Neural cell (in vitro differentiated cells): ENCODE measurements around the gene MAPK9. TPM values are rescaled to one million over a fixed set of nuclear protein-coding genes. Genes with fewer than 3 reads are reported as not detected.

Experiments
- H2AFZ ChIP-seq: fragments of 200-600, 300-800 bp; sonication (generic), shearing (Covaris generic); 2 replicates; pipeline ENCODE4 v1.6.0; 2014; ENCODE audit warnings: low read depth, mild to moderate bottlenecking, antibody characterized with exemption, low read length, moderate library complexity
- H3F3A ChIP-seq: fragments of 200-600 bp; shearing (Covaris generic); 2 replicates; pipeline ENCODE4 v1.6.1; 2016; ENCODE audit warnings: mild to moderate bottlenecking, moderate library complexity, mixed read lengths, antibody characterized with exemption, low read length; ENCODE audit not compliant: insufficient read depth, poor library complexity, severe bottlenecking
- H3K27ac ChIP-seq: fragments of 200-600, 300-800 bp; sonication (generic), shearing (Covaris generic); 2 replicates; pipeline ENCODE4 v1.5.1; 2014; ENCODE audit warnings: mild to moderate bottlenecking, low read length, moderate library complexity
- H3K27me3 ChIP-seq: fragments of 300-800, 200-600 bp; sonication (generic), shearing (Covaris generic); 2 replicates; pipeline ENCODE4 v1.6.0; 2014; ENCODE audit warnings: mild to moderate bottlenecking, low read depth, low read length, moderate library complexity; ENCODE audit not compliant: insufficient read depth
- H3K36me3 ChIP-seq: fragments of 300-800, 200-600 bp; sonication (generic), shearing (Covaris generic); 2 replicates; pipeline ENCODE4 v1.5.1; 2014; ENCODE audit warnings: mild to moderate bottlenecking, antibody characterized with exemption, low read length, moderate library complexity; ENCODE audit not compliant: insufficient read depth
- H3K4me2 ChIP-seq: fragments of 300-800, 200-600 bp; sonication (generic), shearing (Covaris generic); 2 replicates; pipeline ENCODE4 v1.6.0; 2014; ENCODE audit warnings: mild to moderate bottlenecking, low read length
- H3K4me3 ChIP-seq: fragments of 300-800, 200-600 bp; sonication (generic), shearing (Covaris generic); 2 replicates; pipeline ENCODE4 v1.5.1; 2014; ENCODE audit warnings: mild to moderate bottlenecking, low read length, moderate library complexity
- H3K79me2 ChIP-seq: fragments of 200-600 bp; shearing (Covaris generic); replicated peaks from 2 replicates; pipeline ENCODE4 v1.6.0; 2014; ENCODE audit warnings: mild to moderate bottlenecking, low read length, moderate library complexity; ENCODE audit not compliant: insufficient read depth
- H3K9ac ChIP-seq: fragments of 300-800, 200-600 bp; sonication (generic), shearing (Covaris generic); 2 replicates; pipeline ENCODE4 v1.6.1; 2016; ENCODE audit warnings: mild to moderate bottlenecking, low read length, mixed read lengths
- H3K9me2 ChIP-seq: fragments of 200-600 bp; shearing (Covaris generic); 2 replicates; pipeline ENCODE4 v1.6.1; 2016; ENCODE audit warnings: mild to moderate bottlenecking, low read length, mixed read lengths; ENCODE audit not compliant: insufficient read depth
- H3K9me3 ChIP-seq: fragments of 200-600, 300-800 bp; sonication (generic), shearing (Covaris generic); 2 replicates; pipeline ENCODE4 v1.6.1; 2016; ENCODE audit warnings: mild to moderate bottlenecking, mixed run types, low read length, moderate library complexity, mixed read lengths
- H4K20me1 ChIP-seq: fragments of 200-600 bp; shearing (Covaris generic); 2 replicates; pipeline ENCODE4 v1.6.1; 2016; ENCODE audit warnings: mild to moderate bottlenecking, mixed run types; ENCODE audit not compliant: insufficient read depth
- EZH2 ChIP-seq: fragments of 200-600, 300-800 bp; shearing (Covaris generic), sonication (generic); IDR thresholded peaks from 2 replicates; pipeline ENCODE4 v1.6.1; 2014; ENCODE audit warnings: antibody characterized with exemption, low read length, borderline replicate concordance, mild to moderate bottlenecking; ENCODE audit not compliant: insufficient read depth, poor library complexity, severe bottlenecking
- POLR2AphosphoS5 ChIP-seq: IDR thresholded peaks from 2 replicates; pipeline ENCODE4 v1.6.1; 2012
- RAD21 ChIP-seq: fragments of 450-650 bp; conservative IDR thresholded peaks from 2 replicates; pipeline ENCODE4 v1.6.1; 2014; ENCODE audit warnings: antibody characterized with exemption, mild to moderate bottlenecking, moderate library complexity
- SMC3 ChIP-seq: fragments of 450-650 bp; conservative IDR thresholded peaks from 2 replicates; pipeline ENCODE4 v1.6.1; 2014; ENCODE audit warnings: antibody characterized with exemption, mild to moderate bottlenecking, moderate library complexity; ENCODE audit not compliant: poor library complexity
- polyA plus RNA-seq: library from polyadenylated mRNA; depleted of rRNA; stranded (reverse); fragments of >200 nt; gene quantifications from 2 replicates; pipeline ENCODE4 v1.2.3, GENCODE V29; 2014
- TF ChIP-seq, protein P1 (sequence below): IDR thresholded peaks from 2 replicates; pipeline ENCODE4 v1.6.1; 2012; ENCODE audit warnings: borderline replicate concordance
- TF ChIP-seq, protein P2 (sequence below): fragments of 450-650 bp; IDR thresholded peaks from 2 replicates; pipeline ENCODE4 v1.5.1; 2014; ENCODE audit warnings: antibody characterized with exemption, mild to moderate bottlenecking, moderate library complexity; ENCODE audit not compliant: poor library complexity, severe bottlenecking

MAPK9 gene
- polyA plus RNA-seq, 1 donor from 2014 or later: 73.9 TPM

- Histone ChIP-seq H3K27ac (no peak overlapping the region), H3K27me3 (no peaks in the 10 kb centered on the region), H3K9me3 (no peaks in the 10 kb centered on the region), H2AFZ (no peak overlapping the region), H3K9me2 (no peaks in the 10 kb centered on the region), H4K20me1 (no peaks in the 10 kb centered on the region), H3K4me2 (no peak overlapping the region), H3K79me2 (no peaks in the 10 kb centered on the region), H3K4me3 (no peak overlapping the region), H3F3A (no peaks in the 10 kb centered on the region), H3K36me3 (no peaks in the 10 kb centered on the region), H3K9ac (no peak overlapping the region)
- no peak for TF ChIP-seq EZH2
Measured at GRCh38 chr5:180201051-180201987, 90.6 kb downstream of the MAPK9 start.

DNA sequence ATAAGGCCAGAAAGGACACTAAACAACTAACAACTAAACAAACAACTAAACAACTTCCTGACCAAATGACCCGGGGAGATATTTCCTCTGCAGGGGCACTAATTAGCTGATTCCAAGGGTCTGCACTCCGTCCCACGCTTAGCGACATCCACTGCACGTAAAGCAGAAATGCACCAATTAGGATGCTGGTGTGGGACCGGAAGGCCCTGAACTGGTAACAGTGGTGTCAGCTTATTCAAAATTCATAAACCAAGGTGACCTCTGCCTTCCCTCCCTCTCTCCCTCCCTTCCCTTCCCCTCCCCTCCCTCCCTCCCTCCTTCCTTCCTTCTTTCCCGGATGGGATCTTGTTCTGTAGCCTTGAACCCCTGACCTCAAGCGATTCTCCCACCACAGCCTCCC is 92.5 kb downstream of the MAPK9 start:
- Histone ChIP-seq H3K4me2 (no peak overlapping the region), H2AFZ (no peak overlapping the region), H4K20me1 (no peaks in the 10 kb centered on the region), H3K9me3 (no peaks in the 10 kb centered on the region), H3F3A (no peaks in the 10 kb centered on the region), H3K27me3 (no peaks in the 10 kb centered on the region), H3K9ac (no peak overlapping the region), H3K9me2 (no peaks in the 10 kb centered on the region), H3K4me3 (no peak overlapping the region), H3K79me2 (no peaks in the 10 kb centered on the region), H3K27ac (no peak overlapping the region), H3K36me3 (no peaks in the 10 kb centered on the region)
- TF ChIP-seq EZH2 (no peak), POLR2AphosphoS5 (no peak), SMC3 (no peak)
- TF ChIP-seq, protein P1, sequence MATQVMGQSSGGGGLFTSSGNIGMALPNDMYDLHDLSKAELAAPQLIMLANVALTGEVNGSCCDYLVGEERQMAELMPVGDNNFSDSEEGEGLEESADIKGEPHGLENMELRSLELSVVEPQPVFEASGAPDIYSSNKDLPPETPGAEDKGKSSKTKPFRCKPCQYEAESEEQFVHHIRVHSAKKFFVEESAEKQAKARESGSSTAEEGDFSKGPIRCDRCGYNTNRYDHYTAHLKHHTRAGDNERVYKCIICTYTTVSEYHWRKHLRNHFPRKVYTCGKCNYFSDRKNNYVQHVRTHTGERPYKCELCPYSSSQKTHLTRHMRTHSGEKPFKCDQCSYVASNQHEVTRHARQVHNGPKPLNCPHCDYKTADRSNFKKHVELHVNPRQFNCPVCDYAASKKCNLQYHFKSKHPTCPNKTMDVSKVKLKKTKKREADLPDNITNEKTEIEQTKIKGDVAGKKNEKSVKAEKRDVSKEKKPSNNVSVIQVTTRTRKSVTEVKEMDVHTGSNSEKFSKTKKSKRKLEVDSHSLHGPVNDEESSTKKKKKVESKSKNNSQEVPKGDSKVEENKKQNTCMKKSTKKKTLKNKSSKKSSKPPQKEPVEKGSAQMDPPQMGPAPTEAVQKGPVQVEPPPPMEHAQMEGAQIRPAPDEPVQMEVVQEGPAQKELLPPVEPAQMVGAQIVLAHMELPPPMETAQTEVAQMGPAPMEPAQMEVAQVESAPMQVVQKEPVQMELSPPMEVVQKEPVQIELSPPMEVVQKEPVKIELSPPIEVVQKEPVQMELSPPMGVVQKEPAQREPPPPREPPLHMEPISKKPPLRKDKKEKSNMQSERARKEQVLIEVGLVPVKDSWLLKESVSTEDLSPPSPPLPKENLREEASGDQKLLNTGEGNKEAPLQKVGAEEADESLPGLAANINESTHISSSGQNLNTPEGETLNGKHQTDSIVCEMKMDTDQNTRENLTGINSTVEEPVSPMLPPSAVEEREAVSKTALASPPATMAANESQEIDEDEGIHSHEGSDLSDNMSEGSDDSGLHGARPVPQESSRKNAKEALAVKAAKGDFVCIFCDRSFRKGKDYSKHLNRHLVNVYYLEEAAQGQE: no peak
- TF ChIP-seq, protein P2, sequence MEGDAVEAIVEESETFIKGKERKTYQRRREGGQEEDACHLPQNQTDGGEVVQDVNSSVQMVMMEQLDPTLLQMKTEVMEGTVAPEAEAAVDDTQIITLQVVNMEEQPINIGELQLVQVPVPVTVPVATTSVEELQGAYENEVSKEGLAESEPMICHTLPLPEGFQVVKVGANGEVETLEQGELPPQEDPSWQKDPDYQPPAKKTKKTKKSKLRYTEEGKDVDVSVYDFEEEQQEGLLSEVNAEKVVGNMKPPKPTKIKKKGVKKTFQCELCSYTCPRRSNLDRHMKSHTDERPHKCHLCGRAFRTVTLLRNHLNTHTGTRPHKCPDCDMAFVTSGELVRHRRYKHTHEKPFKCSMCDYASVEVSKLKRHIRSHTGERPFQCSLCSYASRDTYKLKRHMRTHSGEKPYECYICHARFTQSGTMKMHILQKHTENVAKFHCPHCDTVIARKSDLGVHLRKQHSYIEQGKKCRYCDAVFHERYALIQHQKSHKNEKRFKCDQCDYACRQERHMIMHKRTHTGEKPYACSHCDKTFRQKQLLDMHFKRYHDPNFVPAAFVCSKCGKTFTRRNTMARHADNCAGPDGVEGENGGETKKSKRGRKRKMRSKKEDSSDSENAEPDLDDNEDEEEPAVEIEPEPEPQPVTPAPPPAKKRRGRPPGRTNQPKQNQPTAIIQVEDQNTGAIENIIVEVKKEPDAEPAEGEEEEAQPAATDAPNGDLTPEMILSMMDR: no peak

- Histone ChIP-seq H3K4me2 (no peak overlapping the region), H4K20me1 (no peaks in the 10 kb centered on the region), H3K36me3 (no peaks in the 10 kb centered on the region), H3F3A (no peaks in the 10 kb centered on the region), H3K9me3 (no peaks in the 10 kb centered on the region), H3K27me3 (no peaks in the 10 kb centered on the region), H3K79me2 (no peaks in the 10 kb centered on the region), H3K9me2 (no peaks in the 10 kb centered on the region), H3K27ac (no peak overlapping the region), H3K9ac (no peak overlapping the region), H3K4me3 (no peak overlapping the region), H2AFZ (no peak overlapping the region)
- TF ChIP-seq, protein P2: no peak
- TF ChIP-seq EZH2: no peak
- no peak for TF ChIP-seq RAD21
Measured at GRCh38 chr5:180198208-180198607, 93.7 kb downstream of the MAPK9 start.
